ENCODE data around the gene CACNA1B.

CACNA1B gene

GRCh38 chr9:138078846-138079245, 201.3 kb downstream of the CACNA1B start:
- no peak for DNase-seq

GRCh38 chr9:138080979-138081378, 203.4 kb downstream of the CACNA1B start:
- no peak for DNase-seq

GRCh38 chr9:138082918-138083636, 205.5 kb downstream of the CACNA1B start:
- DNase-seq, result no peak

- DNase-seq, result no peak
Observed at GRCh38 chr9:138083873-138084272, 206.3 kb downstream of the CACNA1B start.

GRCh38 chr9:138085568-138085967, 208.0 kb downstream of the CACNA1B start:
- peak in 1 of 3 experiments; percentile 5 for DNase-seq

- peak in 1 of 3 experiments; percentile 13 for DNase-seq
Observed at GRCh38 chr9:138092057-138092456, 214.5 kb downstream of the CACNA1B start.

- DNase-seq, result no peak
Observed at GRCh38 chr9:138094028-138094427, 216.4 kb downstream of the CACNA1B start.

GRCh38 chr9:138095813-138096518, 218.4 kb downstream of the CACNA1B start:
- no peak for DNase-seq

GRCh38 chr9:138096519-138096845, 218.9 kb downstream of the CACNA1B start:
- no peak for DNase-seq

- DNase-seq, result no peak
Observed at GRCh38 chr9:138097501-138097991, 220.0 kb downstream of the CACNA1B start.

GRCh38 chr9:138098116-138098907, 220.7 kb downstream of the CACNA1B start:
- DNase-seq, result no peak

- DNase-seq, result no peak
Observed at GRCh38 chr9:138098908-138099791, 221.6 kb downstream of the CACNA1B start.

GRCh38 chr9:138099803-138100598, 222.4 kb downstream of the CACNA1B start:
- no peak for DNase-seq

- peak in 1 of 3 experiments; percentile 5 for DNase-seq
Observed at GRCh38 chr9:138100711-138101350, 223.2 kb downstream of the CACNA1B start.

- no peak for DNase-seq
Observed at GRCh38 chr9:138101444-138102234, 224.1 kb downstream of the CACNA1B start.

- no peak for DNase-seq
Observed at GRCh38 chr9:138102246-138103051, 224.9 kb downstream of the CACNA1B start.

- no peak for DNase-seq
Observed at GRCh38 chr9:138103111-138103848, 225.7 kb downstream of the CACNA1B start.

- no peak for DNase-seq
Observed at GRCh38 chr9:138103849-138104206, 226.2 kb downstream of the CACNA1B start.

Measured in NCI-H1417 (cell line).